Body of pancreas (tissue), 4 donors: ENCODE measurements around the gene WWC2. TPM values are rescaled to one million over a fixed set of nuclear protein-coding genes. Genes with fewer than 3 reads are reported as not detected.

Source experiments
- ATAC-seq: fragments of 150-250 bp; one replicate; pipeline ENCODE4 v1.9.1; 2016
- DNase-seq, 4 donors: peaks; one replicate each; pipeline ENCODE4 v3.0.0-alpha.2; 2019
- H3K27ac ChIP-seq, 4 donors: fragments of 200-600 bp; sonication (generic); 1 replicate in 3 of 4; 2 replicates in 1 of 4; pipeline versions ENCODE4 v1.5.1 to v1.6.1; 2016 to 2019; ENCODE audit warnings: mild to moderate bottlenecking in 1 of 4, mixed read lengths in 1 of 4, moderate library complexity in 1 of 4
- H3K27me3 ChIP-seq, 2 donors: fragments of 200-600 bp; sonication (generic); one replicate each; pipeline ENCODE4 v1.6.0; 2016; ENCODE audit warnings: mild to moderate bottlenecking in 1 of 2
- H3K36me3 ChIP-seq, 2 donors: fragments of 200-600 bp; sonication (generic); replicated peaks in 1 of 2; 2 replicates each; pipeline ENCODE4 v1.5.1; 2016; ENCODE audit warnings: low read depth in 2 of 2; ENCODE audit not compliant: insufficient read depth in 1 of 2
- H3K4me1 ChIP-seq: fragments of 200-600 bp; sonication (generic); one replicate; pipeline ENCODE4 v1.6.0; 2016
- H3K4me3 ChIP-seq, 2 donors: fragments of 200-600 bp; sonication (generic); 1 replicate in 1 of 2; 2 replicates in 1 of 2; pipeline ENCODE4 v1.5.1; 2016 to 2019
- H3K9me3 ChIP-seq, 3 donors: fragments of 200-600 bp; sonication (generic); 1 replicate in 2 of 3; 2 replicates in 1 of 3; pipeline ENCODE4 v1.5.1; 2016
- CTCF ChIP-seq, 7 experiments: fragments of 450-650 bp in 4 of 7; fragments of 200-600 bp in 3 of 7; sonication (generic) in 3 of 7; IDR thresholded peaks; one replicate each; pipeline ENCODE4 v1.5.1; 2016 to 2019; ENCODE audit warnings: antibody characterized with exemption in 7 of 7
- POLR2A ChIP-seq, 3 donors: fragments of 450-650 bp; IDR thresholded peaks; one replicate each; pipeline ENCODE4 v1.6.1; 2016; ENCODE audit warnings: antibody characterized with exemption in 3 of 3, mild to moderate bottlenecking in 2 of 3
- WGBS, 2 donors: methylation state at CpG; one replicate each; pipeline ENCODE4 v1.1.5; 2017; 5-methylcytosine and 5-hydroxymethylcytosine counted together
- intact Hi-C: fragments of 100-400 bp; cut with DNase I; formaldehyde crosslinking; loops from one replicate; pipeline ENCODE4 v1.15.1; 2023
- total RNA-seq, 2 donors: library from RNA; depleted of rRNA; stranded (reverse); fragments of >200 nt; gene quantifications; one replicate each; pipeline ENCODE4 v1.1.0, GENCODE V29; 2016

WWC2 gene
- total RNA-seq, 2 donors from 2014 or later, result 24.4 to 30.3 TPM

DNA sequence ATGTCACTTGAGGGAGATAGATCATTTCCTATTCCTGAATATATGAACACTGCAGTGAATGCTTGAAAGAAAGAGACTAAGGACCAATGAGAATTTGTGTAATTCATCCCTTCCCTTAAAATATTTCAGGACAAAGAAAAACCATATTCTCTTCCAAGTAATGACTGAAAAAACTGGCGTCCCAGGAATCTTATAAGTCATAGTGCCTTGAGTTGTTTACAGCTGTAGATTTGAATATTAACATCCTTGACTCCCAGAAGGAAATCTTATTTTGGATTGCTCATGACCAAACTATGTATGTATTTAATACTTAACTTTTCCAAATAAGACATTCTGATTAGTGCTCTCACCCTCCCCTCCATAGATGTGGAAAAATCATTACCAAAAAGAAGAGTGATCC, 165.6 kb downstream of the WWC2 start:
- Histone ChIP-seq H3K36me3 (peaks cover 0 to 6% of the 10 kb centered on the region in 2 donors), H3K4me3 (no peak overlapping the region), H3K4me1 (peaks cover 26% of the 10 kb centered on the region), H3K9me3 (no peaks in the 10 kb centered on the region), H3K27me3 (no peaks in the 10 kb centered on the region), H3K27ac (no peak overlapping the region)
- ATAC-seq, result no peak
- intact Hi-C loops, result loop anchor here (5.0 kb wide), 2 partner anchors 187 to 327 kb away; no protein-coding TSS in a partner anchor
- 77 to 89% methylated on average over 1 of the region's 1 CpG for WGBS, 2 donors
- no peak for DNase-seq
- no peak for TF ChIP-seq POLR2A (IDR thresholded peaks at IDR 0.05)
- TF ChIP-seq CTCF (IDR thresholded peaks at IDR 0.05), result no peak

- DNase-seq (no peak), ATAC-seq (no peak)
- TF ChIP-seq POLR2A (IDR thresholded peaks at IDR 0.05) (no peak), CTCF (IDR thresholded peaks at IDR 0.05) (no peak)
- Histone ChIP-seq H3K36me3 (peaks cover 0 to 2% of the 10 kb centered on the region in 2 donors), H3K4me1 (peaks cover 16% of the 10 kb centered on the region), H3K27me3 (no peaks in the 10 kb centered on the region), H3K4me3 (no peak overlapping the region), H3K27ac (no peak overlapping the region), H3K9me3 (no peaks in the 10 kb centered on the region)
- WGBS, 2 donors, result 82 to 89% methylated on average over 3 of the region's 3 CpGs
- intact Hi-C loops, result no loop called here
Measured at GRCh38 chr4:183266371-183266770, 167.3 kb downstream of the WWC2 start.

DNA sequence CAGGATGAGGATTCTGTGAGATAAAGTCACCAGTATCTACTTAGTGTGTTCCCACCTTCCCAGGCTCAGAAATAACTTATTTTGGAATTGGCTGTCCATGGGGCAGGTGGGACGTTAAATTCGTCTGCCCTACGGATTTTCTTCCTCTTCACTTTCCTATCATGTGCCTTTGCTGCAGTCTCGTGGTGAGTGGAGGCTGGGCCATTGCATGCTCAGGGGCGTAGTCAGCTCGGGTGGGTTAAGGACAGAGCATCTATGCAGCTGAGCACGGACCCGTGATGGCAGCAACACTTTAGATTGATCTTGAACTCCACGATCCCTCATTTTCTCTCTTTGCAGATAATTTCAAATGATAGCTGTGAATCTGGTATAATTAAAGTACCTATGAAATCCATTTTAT, 169.5 kb downstream of the WWC2 start:
- intact Hi-C loops, result no loop called here
- TF ChIP-seq POLR2A (IDR thresholded peaks at IDR 0.05) (no peak), CTCF (IDR thresholded peaks at IDR 0.05) (no peak)
- H3K27me3 ChIP-seq, result no peaks in the 10 kb centered on the region
- no peaks in the 10 kb centered on the region for H3K9me3 ChIP-seq
- 91 to 92% methylated on average over 9 of the region's 9 CpGs for WGBS, 2 donors
- no peaks in the 10 kb centered on the region for H3K4me1 ChIP-seq
- DNase-seq (no peak), ATAC-seq (no peak)
- no peak overlapping the region for H3K4me3 ChIP-seq
- H3K27ac ChIP-seq, result no peak overlapping the region
- H3K36me3 ChIP-seq, result peaks cover 0 to 8% of the 10 kb centered on the region in 2 donors

GRCh38 chr4:183272384-183272783, 173.3 kb downstream of the WWC2 start:
- peaks cover 6 to 20% of the 10 kb centered on the region in 2 donors for H3K36me3 ChIP-seq
- H3K4me3 ChIP-seq, result no peak overlapping the region
- no peaks in the 10 kb centered on the region for H3K4me1 ChIP-seq
- H3K27ac ChIP-seq, result no peak overlapping the region
- 91 to 92% methylated on average over 3 of the region's 3 CpGs for WGBS, 2 donors
- ATAC-seq (no peak), DNase-seq (no peak)
- TF ChIP-seq POLR2A (IDR thresholded peaks at IDR 0.05) (no peak), CTCF (IDR thresholded peaks at IDR 0.05) (no peak)
- intact Hi-C loops, result no loop called here
- H3K27me3 ChIP-seq, result no peaks in the 10 kb centered on the region
- H3K9me3 ChIP-seq, result no peaks in the 10 kb centered on the region

- Histone ChIP-seq H3K4me3 (no peak overlapping the region), H3K4me1 (no peaks in the 10 kb centered on the region), H3K9me3 (no peaks in the 10 kb centered on the region), H3K27me3 (no peaks in the 10 kb centered on the region), H3K27ac (no peak overlapping the region), H3K36me3 (peaks cover 6 to 18% of the 10 kb centered on the region in 2 donors)
- DNase-seq, result no peak
- WGBS, 2 donors, result 0 to 87% methylated on average over 1 of the region's 1 CpG
- TF ChIP-seq CTCF (IDR thresholded peaks at IDR 0.05), result no peak
- no peak for TF ChIP-seq POLR2A (IDR thresholded peaks at IDR 0.05)
- ATAC-seq, result no peak
- intact Hi-C loops, result no loop called here
Measured at GRCh38 chr4:183276106-183276505, 177.0 kb downstream of the WWC2 start.
